ENCODE measurements around the gene SNRNP70. TPM values are rescaled to one million over a fixed set of nuclear protein-coding genes. Genes with fewer than 3 reads are reported as not detected.
A peak's percentile ranks its signal among the peaks of the same experiment; 100 is the strongest.
"Not testable (repeated sequence)": the region's sequence is repeated elsewhere in the genome, so short reads cannot be mapped to it uniquely, and the experiment has no call there.

The SNRNP70 gene
- polyA plus RNA-seq, 4 donors, result 317 to 333 (median 329) TPM

DNA sequence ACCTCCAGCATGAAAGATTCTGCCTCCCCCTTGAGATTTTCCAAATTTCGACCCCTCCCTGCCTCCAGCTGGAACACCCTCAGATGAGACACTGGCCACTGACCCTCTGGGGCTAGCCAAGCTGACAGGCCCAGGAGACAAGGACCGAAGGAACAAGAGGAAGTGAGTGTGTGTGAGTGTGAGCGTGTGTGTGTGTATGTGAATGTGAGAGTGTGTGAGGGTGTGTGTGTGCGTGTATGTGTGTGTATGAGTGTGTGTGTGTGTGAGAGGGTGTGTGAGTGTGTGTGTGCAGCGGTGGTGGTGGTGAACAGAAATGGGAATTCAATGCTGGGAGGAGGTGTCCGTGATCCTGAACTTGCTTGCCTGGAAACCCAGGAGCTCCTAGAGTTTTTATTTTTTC, 56.1 kb downstream of the SNRNP70 start:
- no peak for DNase-seq (ENCODE audit: low read depth in 4 of 4, low spot score in 3 of 4)

GRCh38 chr19:49142866-49143335, 57.6 kb downstream of the SNRNP70 start:
- DNase-seq (ENCODE audit: low read depth in 4 of 4, low spot score in 3 of 4), result peak in 2 of 4 donors; percentile 84 to 87

DNA sequence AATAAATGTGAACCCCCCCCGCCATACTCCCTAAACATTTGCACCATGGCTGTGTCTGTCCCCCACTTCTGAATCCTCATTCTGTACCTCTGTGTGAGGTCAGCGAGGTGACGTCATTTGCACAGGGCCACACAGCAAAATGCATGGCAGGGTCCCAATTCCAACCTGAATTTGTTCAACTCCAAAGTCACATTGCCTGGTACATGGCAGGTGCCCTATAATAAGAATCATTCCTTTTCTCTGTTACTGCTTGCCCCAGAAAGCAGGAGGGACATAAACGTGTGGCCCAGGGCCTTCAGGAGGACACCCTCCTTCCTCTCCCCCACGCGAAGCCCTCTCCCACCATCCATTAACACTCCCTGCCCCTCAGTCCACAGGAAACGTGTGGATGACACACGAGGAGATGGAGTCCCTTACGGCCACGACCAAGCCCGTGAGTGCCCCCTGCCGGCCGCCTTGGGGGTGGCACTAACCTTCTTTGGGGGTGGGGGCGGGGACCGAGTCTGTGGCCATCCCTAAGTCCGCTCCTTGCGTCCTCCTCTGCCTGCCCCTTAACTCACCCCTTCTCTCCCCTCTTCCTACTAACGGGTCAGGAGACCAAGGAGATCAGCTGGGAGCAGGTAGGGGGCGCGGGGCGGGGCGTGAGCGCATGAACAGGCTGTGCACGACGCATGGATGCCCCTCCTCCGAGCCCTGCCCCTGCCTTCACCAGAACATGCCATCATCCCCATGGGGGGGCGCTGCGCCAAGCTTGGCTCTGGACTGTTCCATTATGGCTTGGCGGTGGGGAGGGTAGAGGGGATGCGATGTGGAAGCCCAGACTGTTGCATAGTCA, 60.5 kb downstream of the SNRNP70 start:
- DNase-seq (ENCODE audit: low read depth in 4 of 4, low spot score in 3 of 4), result no peak

DNA sequence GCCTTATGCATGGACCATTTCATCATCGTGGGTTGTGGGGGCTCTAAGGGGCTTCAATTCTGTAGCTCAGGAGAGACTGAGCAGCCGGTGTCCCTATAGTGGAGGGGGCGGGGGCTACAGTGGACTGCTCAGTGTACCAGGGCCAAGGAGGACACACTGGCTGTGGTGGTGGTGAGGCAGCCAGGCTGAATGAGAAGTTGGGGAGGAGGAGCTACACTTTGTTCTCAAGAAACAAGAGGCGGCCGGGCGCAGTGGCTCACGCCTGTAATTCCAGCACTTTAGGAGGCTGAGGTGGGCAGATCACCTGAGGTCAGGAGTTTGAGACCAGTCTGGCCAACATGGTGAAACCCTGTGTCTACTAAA, 61.1 kb downstream of the SNRNP70 start:
- not testable (repeated sequence) for DNase-seq (ENCODE audit: low read depth in 4 of 4, low spot score in 3 of 4)

- no peak for DNase-seq (ENCODE audit: low read depth in 4 of 4, low spot score in 3 of 4)
Measured at GRCh38 chr19:49148044-49148682, 62.9 kb downstream of the SNRNP70 start.

DNA sequence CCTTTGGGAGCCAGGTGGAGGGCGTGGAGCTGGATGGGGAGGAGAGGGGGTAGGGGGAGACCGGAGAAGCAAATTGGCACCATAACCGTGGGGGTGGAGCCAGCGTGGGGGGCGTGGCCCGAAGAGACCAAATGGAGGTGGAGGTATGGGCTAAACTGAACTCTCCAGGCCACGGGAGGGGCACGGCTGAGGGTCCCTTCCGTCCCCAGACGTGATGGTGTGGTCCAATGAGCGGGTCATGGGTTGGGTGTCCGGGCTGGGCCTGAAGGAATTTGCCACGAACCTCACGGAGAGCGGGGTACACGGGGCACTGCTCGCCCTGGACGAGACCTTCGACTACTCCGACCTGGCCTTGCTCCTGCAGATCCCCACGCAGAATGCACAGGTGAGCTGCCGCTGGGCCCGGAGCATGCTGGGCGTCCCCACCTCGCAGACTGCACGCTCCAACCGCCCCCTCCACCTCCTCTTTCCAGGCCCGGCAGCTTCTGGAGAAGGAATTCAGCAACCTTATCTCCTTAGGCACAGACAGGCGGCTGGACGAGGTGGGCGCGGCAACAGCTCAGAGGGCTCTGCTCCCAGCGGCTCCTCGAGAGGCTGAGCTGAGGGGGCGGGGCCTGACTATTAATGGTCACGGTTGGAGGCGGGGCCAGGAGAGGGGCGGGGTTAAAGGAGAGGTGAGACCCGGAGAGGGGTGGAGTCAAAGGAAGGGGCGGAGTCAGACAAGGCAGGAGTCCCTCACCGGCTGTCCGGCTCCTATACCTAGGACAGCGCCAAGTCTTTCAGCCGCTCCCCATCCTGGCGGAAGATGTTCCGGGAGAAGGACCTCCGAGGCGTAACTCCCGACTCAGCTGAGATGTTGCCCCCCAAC, 63.8 kb downstream of the SNRNP70 start:
- DNase-seq (ENCODE audit: low read depth in 4 of 4, low spot score in 3 of 4), result peak in 3 of 4 donors; percentile 96

GRCh38 chr19:49149652-49150105, 64.4 kb downstream of the SNRNP70 start:
- peak in 2 of 4 donors; percentile 85 to 87 for DNase-seq (ENCODE audit: low read depth in 4 of 4, low spot score in 3 of 4)

DNA sequence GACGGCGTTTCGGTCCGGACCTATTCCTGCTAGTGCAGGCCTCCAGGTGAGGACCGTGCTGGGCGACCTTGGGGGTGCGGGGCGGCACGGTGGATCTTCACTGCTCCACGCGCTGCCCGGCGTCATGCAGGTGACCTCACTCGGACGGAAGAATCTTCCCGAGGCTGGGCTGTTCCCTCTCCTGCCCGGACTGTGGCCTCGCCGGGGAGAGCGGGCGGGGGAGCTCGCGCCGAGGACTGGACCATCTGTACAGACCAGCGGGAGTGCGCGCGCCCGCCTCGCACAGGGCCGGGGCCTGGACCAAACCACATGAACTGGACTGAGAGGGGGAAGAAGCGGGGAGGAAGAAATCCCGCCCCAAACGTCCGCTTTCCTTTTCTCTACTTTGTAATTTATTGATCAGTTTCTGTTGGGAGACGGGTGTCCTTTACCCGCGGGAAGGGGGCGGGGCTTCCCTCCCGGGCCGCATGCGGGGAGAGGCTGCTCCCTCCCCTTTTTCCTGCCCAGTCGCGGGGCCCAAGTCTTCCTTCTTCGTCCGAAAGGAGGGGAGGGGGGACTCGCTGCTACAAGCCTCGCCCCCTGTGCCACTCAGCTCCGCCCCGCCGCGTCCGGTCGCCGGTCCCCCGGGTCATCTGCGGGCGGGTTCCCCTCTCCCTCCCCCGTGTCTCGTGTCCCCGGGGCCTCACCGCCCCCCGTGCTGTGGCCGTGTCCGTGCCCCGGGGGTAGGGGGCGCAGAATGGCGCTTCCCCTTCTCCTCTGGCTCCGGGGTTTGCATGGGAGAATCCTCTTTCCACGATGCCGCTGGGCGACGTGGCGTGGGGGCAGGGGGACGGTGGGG, 65.1 kb downstream of the SNRNP70 start:
- DNase-seq (ENCODE audit: low read depth in 4 of 4, low spot score in 3 of 4), result peak in 2 of 4 donors; percentile 82 to 88

GRCh38 chr19:49150944-49151243, 65.6 kb downstream of the SNRNP70 start:
- DNase-seq (ENCODE audit: low read depth in 4 of 4, low spot score in 3 of 4), result no peak

DNA sequence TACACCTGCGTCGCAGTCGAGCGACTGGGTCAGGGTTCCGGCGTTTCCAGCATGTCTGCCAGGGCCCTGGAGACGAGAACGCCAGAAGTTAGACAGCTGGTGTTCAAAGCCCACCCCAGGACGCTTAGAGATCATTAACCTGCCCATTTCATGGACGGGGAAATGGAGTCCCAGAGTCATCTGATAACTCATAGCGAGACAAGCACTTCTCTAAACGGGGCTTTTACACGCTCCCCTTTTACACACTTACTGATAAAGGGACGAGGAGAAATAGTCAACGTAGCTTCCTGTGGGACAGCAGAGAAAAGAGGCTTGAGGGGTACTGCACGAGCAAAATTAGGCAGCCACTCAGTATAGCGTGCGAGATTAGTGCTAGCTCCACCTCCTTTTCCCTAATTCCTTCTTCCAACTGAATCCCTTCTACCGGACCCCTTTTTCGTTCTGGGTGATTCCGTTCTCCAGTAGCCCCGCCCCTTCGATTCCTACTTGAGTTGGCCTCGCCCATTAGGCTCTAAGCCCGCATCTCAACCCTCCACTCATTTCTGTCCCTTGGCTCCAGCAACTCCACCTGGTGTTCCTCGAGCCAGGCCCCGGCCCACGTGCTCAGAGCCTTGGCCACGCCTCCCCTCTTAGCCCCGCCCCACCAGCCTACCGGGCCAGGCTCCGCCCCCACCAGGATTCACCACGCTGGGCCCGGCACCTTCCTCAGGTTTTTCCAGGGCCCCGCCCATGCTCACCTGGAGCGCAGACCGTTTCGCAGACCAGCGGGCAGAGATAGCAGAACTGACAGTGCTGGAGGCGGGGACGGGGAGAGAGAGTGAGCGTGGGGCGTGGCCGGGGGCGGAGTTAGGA, 66.2 kb downstream of the SNRNP70 start:
- DNase-seq (ENCODE audit: low read depth in 4 of 4, low spot score in 3 of 4), result no peak

GRCh38 chr19:49152119-49152550, 66.9 kb downstream of the SNRNP70 start:
- DNase-seq (ENCODE audit: low read depth in 4 of 4, low spot score in 3 of 4), result no peak

DNA sequence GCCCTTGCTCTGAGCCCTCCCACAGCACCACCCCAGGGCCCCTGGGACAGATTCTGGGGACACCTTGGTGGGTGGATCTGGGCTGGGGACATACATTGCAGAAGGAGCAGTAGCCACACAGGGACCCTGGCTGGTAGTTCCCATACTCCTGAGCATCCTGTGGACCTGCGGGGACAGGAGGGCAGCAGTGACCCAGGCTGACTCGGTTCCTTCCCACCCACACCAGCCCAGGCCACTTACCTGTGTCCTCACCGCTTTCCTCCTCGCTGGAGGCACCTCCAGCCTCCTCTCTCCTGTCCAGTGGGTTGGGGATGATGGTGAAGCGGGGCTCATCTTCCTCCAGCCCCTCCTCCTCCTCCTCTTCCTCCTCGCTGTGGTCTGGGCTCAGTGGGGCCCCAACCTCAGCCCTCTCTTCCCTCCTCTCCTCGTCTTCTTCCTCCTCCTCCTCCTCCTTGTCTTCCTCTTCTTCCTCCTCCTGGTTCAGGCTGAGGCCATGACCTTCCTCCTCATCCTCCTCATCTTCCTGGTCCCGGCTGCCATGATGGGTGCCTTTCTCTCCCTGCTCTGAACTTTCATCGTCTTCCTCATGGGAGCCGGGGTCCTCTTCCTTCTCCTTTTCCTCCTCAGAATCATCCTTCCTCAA, 68.0 kb downstream of the SNRNP70 start:
- DNase-seq (ENCODE audit: low read depth in 4 of 4, low spot score in 3 of 4), result no peak

- DNase-seq (ENCODE audit: low read depth in 4 of 4, low spot score in 3 of 4), result no peak
Measured at GRCh38 chr19:49154279-49154678, 69.0 kb downstream of the SNRNP70 start.

DNA sequence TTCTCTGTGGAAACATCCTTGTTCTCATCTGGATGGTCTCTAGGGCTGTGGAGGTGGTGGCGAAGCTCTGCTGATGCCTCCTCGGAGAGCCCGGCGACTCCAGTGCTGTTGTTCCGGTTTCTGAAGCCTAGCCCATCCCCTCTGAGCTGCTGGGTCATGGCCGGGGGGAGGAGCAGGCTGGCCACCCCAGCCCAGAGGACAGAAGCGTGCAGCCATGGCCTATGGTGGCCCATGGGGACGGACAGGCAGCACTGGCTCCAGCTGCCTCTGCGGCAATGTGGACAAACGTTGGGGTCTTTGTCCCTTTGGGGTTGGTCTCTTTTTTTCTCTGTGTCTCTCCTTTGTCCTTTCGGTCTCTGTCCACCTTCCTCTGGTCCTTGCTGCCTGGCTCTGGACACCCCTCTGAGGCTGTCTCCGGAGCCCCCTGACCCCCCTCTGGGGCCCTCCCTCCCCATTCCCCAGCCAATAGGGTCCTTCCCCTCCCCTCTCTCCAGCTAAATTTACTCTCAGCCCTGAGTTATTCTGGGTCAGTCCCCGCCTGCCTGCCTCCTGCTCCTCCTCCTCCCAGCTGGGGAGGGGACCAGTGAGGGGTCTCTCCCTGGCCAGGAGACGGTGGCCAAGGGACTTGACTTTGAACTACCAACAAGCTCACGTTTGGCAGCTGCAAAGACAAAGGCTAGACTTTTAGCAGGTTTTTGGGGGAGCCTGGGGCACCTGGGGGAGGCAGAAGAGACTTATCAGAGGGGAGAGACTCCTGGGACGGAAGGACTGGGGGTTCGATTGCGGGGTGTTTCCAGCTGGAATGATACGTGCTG, 70.0 kb downstream of the SNRNP70 start, which contains the start of gene HRC:
Gene HRC, minus strand, starts transcription at position 392 of the 815 bp plus-strand sequence. Its CDS starts 159 bp downstream, at position 233.
- no peak for DNase-seq (ENCODE audit: low read depth in 4 of 4, low spot score in 3 of 4)

GRCh38 chr19:49155820-49156346, 70.6 kb downstream of the SNRNP70 start:
- DNase-seq (ENCODE audit: low read depth in 4 of 4, low spot score in 3 of 4), result no peak

- peak in 2 of 4 donors; percentile 86 to 87 for DNase-seq (ENCODE audit: low read depth in 4 of 4, low spot score in 3 of 4)
Measured at GRCh38 chr19:49157445-49158224, 72.4 kb downstream of the SNRNP70 start, which contains the start of gene TRPM4. Gene TRPM4, plus strand, starts transcription at chr19:49157792. Its CDS starts 75 bp downstream, at chr19:49157867.
